AG04450 (cell line): Measurements from ENCODE around the gene NAA38. TPM values are rescaled to one million over a fixed set of nuclear protein-coding genes. Genes with fewer than 3 reads are reported as not detected.
A peak's percentile ranks its signal among the peaks of the same experiment; 100 is the strongest.

ENCODE experiments used
- CTCF ChIA-PET: fragments of 300-600, 350-600 bp; formaldehyde crosslinking; extraction: SDS; loops from one replicate; lab custom pipeline; 2022; ENCODE audit warnings: antibody characterized with exemption, inconsistent platforms; lab: Charles Lee
- POLR2A ChIA-PET: fragments of 350-600 bp; formaldehyde crosslinking; extraction: SDS; loops from one replicate; lab custom pipeline; 2021; ENCODE audit warnings: antibody characterized with exemption, inconsistent platforms; lab: Yijun Ruan, JAX
- DNase-seq: peaks from one replicate; pipeline ENCODE4 v3.0.0-alpha.2; 2011; ENCODE audit warnings: low read depth, low spot score
- H3K27ac ChIP-seq: one replicate; pipeline ENCODE4 v1.5.1; 2012; ENCODE audit warnings: low read depth, low read length, control low read depth
- H3K27me3 ChIP-seq: one replicate; pipeline ENCODE4 v1.6.0; 2012; ENCODE audit warnings: low read length; ENCODE audit not compliant: control insufficient read depth, insufficient read depth
- H3K4me3 ChIP-seq: 2 replicates; pipeline ENCODE4 v1.5.1; 2011; ENCODE audit warnings: mild to moderate bottlenecking, low read depth, low read length, control low read depth
- H3K9me3 ChIP-seq: 2 replicates; pipeline ENCODE4 v1.5.1; 2012; ENCODE audit warnings: low read length; ENCODE audit not compliant: control insufficient read depth, insufficient read depth
- CTCF ChIP-seq: IDR thresholded peaks from 2 replicates; pipeline ENCODE4 v1.5.1; 2011; ENCODE audit warnings: low read depth, low read length, control low read depth, inconsistent platforms
- polyA minus RNA-seq: library from RNA; depleted of rRNA, polyadenylated mRNA; stranded (reverse); fragments of >200 nt; gene quantifications from 2 replicates; pipeline ENCODE4 v1.2.3, GENCODE V29; 2011; rRNA and poly(A)+ RNA removed
- polyA plus RNA-seq: library from polyadenylated mRNA; depleted of rRNA; stranded (reverse); fragments of >200 nt; gene quantifications from 2 replicates; pipeline ENCODE4 v1.2.3, GENCODE V29; 2011; rRNA removed

The NAA38 gene
- 49.3 and 59.0 TPM in 2 replicates for polyA plus RNA-seq
- 10.9 and 15.8 TPM in 2 replicates for polyA minus RNA-seq

- peak within 1 kb of the TSS; percentile 81 for H3K4me3 ChIP-seq
- H3K27ac ChIP-seq: peak within 1 kb of the TSS; percentile 91
- peak; percentile 99 for DNase-seq
- CTCF ChIA-PET: interaction anchor here (0.7 to 1.2 kb wide), 8 partner anchors 12 to 133 kb away, joined by 3 to 6 read pairs (median 4); partner anchors contain the start of gene KDM6B
- POLR2A ChIA-PET: interaction anchor here (0.6 to 2.3 kb wide), 12 partner anchors 10 to 281 kb away, joined by 3 to 30 read pairs (median 5); partner anchors contain the start of genes CHD3, CNTROB, KDM6B and RNF227
- no peaks in the 10 kb centered on the region; the same call in 1 of the 2 replicates for H3K9me3 ChIP-seq
- TF ChIP-seq CTCF: peak; percentile 55
- H3K27me3 ChIP-seq: no peaks in the 10 kb centered on the region
Measured at GRCh38 chr17:7856811-7857712, at the start of gene NAA38. NAA38 (minus strand) TSS chr17:7857559; CDS start chr17:7857463, 96 bp downstream.

GRCh38 chr17:7903154-7904103 lies 46.1 kb upstream of the NAA38 start:
- CTCF ChIA-PET: interaction anchor here (0.7 kb wide), 1 partner anchor 86 kb away, joined by 3 read pairs; no protein-coding TSS in a partner anchor
- no peaks in the 10 kb centered on the region for H3K9me3 ChIP-seq

GRCh38 chr17:7897773-7898172 lies 40.4 kb upstream of the NAA38 start:
- DNase-seq: no peak
- POLR2A ChIA-PET: interaction anchor here (0.9 kb wide), 1 partner anchor 9 kb away, joined by 3 read pairs; no protein-coding TSS in a partner anchor

More at GRCh38 chr17:7903154-7904103, 46.1 kb upstream of the NAA38 start:
- Histone ChIP-seq H3K27ac (no peak overlapping the region), H3K27me3 (no peaks in the 10 kb centered on the region), H3K4me3 (no peak overlapping the region)
- DNase-seq: no peak
- TF ChIP-seq CTCF: no peak
- POLR2A ChIA-PET: no interaction called here

GRCh38 chr17:7897090-7897489 lies 39.7 kb upstream of the NAA38 start:
- TF ChIP-seq CTCF: no peak
- Histone ChIP-seq H3K27me3 (no peaks in the 10 kb centered on the region), H3K4me3 (no peak overlapping the region), H3K27ac (no peak overlapping the region), H3K9me3 (no peaks in the 10 kb centered on the region)
- ChIA-PET CTCF (interaction anchor here (1.0 to 3.2 kb wide), 11 partner anchors 15 to 161 kb away, joined by 3 to 46 read pairs (median 6); partner anchors contain the start of genes KDM6B and RNF227), POLR2A (interaction anchor here (0.6 to 0.9 kb wide), 2 partner anchors 8 to 55 kb away, joined by 3 read pairs; no protein-coding TSS in a partner anchor)
- no peak for DNase-seq

More at GRCh38 chr17:7897773-7898172, 40.4 kb upstream of the NAA38 start:
- peak; percentile 70 for TF ChIP-seq CTCF
- H3K4me3 ChIP-seq: no peak overlapping the region
- CTCF ChIA-PET: interaction anchor here (0.6 to 3.2 kb wide), 21 partner anchors 9 to 176 kb away, joined by 3 to 46 read pairs (median 4); partner anchors contain the start of genes KDM6B and RNF227
- no peak overlapping the region for H3K27ac ChIP-seq
- no peaks in the 10 kb centered on the region for H3K9me3 ChIP-seq
- H3K27me3 ChIP-seq: no peaks in the 10 kb centered on the region
